ENCODE data around the gene TGFBI.

- TF ChIP-seq, protein P1, sequence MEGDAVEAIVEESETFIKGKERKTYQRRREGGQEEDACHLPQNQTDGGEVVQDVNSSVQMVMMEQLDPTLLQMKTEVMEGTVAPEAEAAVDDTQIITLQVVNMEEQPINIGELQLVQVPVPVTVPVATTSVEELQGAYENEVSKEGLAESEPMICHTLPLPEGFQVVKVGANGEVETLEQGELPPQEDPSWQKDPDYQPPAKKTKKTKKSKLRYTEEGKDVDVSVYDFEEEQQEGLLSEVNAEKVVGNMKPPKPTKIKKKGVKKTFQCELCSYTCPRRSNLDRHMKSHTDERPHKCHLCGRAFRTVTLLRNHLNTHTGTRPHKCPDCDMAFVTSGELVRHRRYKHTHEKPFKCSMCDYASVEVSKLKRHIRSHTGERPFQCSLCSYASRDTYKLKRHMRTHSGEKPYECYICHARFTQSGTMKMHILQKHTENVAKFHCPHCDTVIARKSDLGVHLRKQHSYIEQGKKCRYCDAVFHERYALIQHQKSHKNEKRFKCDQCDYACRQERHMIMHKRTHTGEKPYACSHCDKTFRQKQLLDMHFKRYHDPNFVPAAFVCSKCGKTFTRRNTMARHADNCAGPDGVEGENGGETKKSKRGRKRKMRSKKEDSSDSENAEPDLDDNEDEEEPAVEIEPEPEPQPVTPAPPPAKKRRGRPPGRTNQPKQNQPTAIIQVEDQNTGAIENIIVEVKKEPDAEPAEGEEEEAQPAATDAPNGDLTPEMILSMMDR (IDR thresholded peaks at IDR 0.05; ENCODE audit: low read length): no peak
- no peak for TF ChIP-seq EZH2 (IDR thresholded peaks at IDR 0.05; ENCODE audit: borderline replicate concordance, low read length)
These were observed 45.1 kb downstream of the TGFBI start for GRCh38 chr5:136073714-136074529.

Data from OCI-LY1 (cell line).